ENCODE measurements around the gene NAGLU. TPM values are rescaled to one million over a fixed set of nuclear protein-coding genes. Genes with fewer than 3 reads are reported as not detected.

Gene NAGLU
- polyA plus RNA-seq, 1 of the 3 experiments (the other 2 are of a cell fraction) = 33.9 TPM

GRCh38 chr17:42502926-42503325 is 33.1 kb upstream of the NAGLU start:
- H3K9me2 ChIP-seq = no peaks in the 10 kb centered on the region
- H3K4me1 ChIP-seq (ENCODE audit: control insufficient read depth in 1 of 2, insufficient read depth in 2 of 2, low read depth in 1 of 2, low read length in 1 of 2) = no peaks in the 10 kb centered on the region; a peak in 1 of 4 replicates
- no peaks in the 10 kb centered on the region for H4K20me1 ChIP-seq (ENCODE audit: insufficient read depth)
- no peak overlapping the region for H2AFZ ChIP-seq (ENCODE audit: low read depth)
- TF ChIP-seq FOXJ3 (CRISPR knock-in tag; IDR thresholded peaks at IDR 0.05) (no peak), EZH2phosphoT487 (IDR thresholded peaks at IDR 0.05; ENCODE audit: borderline replicate concordance, low read depth) (no peak), GABPA (IDR thresholded peaks at IDR 0.05; ENCODE audit: low read depth) (no peak)
- peak overlapping the region in 1 of 2 experiments; percentile 28; a peak in 1 of 4 replicates for H3K27ac ChIP-seq (ENCODE audit: low read depth in 2 of 2, low read length in 1 of 2)
- no peak for DNase-seq
- ChIA-PET CTCF (no interaction called here), POLR2A (no interaction called here)
- H3K9me3 ChIP-seq = no peaks in the 10 kb centered on the region
- H3K36me3 ChIP-seq (replicated peaks in 1 of 2; ENCODE audit: control insufficient read depth in 1 of 2, insufficient read depth in 2 of 2, low read length in 1 of 2) = peaks cover 35 to 51% of the 10 kb centered on the region in 2 experiments
- H3K27me3 ChIP-seq (ENCODE audit: insufficient read depth) = no peaks in the 10 kb centered on the region
- H3K4me2 ChIP-seq = no peak overlapping the region
- H3K79me2 ChIP-seq (ENCODE audit: insufficient read depth) = no peaks in the 10 kb centered on the region
- H3K9ac ChIP-seq = no peak overlapping the region
- WGBS (ENCODE audit: low lambda C conversion rate) = 94% methylated on average over 1 of the region's 1 CpG
- H3F3A ChIP-seq (replicated peaks; ENCODE audit: insufficient read depth) = no peaks in the 10 kb centered on the region
- H3K4me3 ChIP-seq (ENCODE audit: low read depth in 2 of 2, low read length in 1 of 2) = no peak overlapping the region

- Histone ChIP-seq H3K9me2 (no peaks in the 10 kb centered on the region), H3K9me3 (no peaks in the 10 kb centered on the region), H3K27ac (ENCODE audit: low read depth in 2 of 2, low read length in 1 of 2) (no peak overlapping the region), H4K20me1 (ENCODE audit: insufficient read depth) (no peaks in the 10 kb centered on the region), H3K4me2 (no peak overlapping the region), H3K79me2 (ENCODE audit: insufficient read depth) (no peaks in the 10 kb centered on the region), H3K4me1 (ENCODE audit: control insufficient read depth in 1 of 2, insufficient read depth in 2 of 2, low read depth in 1 of 2, low read length in 1 of 2) (no peaks in the 10 kb centered on the region; a peak in 1 of 4 replicates), H3K27me3 (ENCODE audit: insufficient read depth) (no peaks in the 10 kb centered on the region), H3K9ac (no peak overlapping the region), H3K36me3 (replicated peaks in 1 of 2; ENCODE audit: control insufficient read depth in 1 of 2, insufficient read depth in 2 of 2, low read length in 1 of 2) (peaks cover 10 to 50% of the 10 kb centered on the region in 2 experiments), H2AFZ (ENCODE audit: low read depth) (no peak overlapping the region), H3F3A (replicated peaks; ENCODE audit: insufficient read depth) (no peaks in the 10 kb centered on the region), H3K4me3 (ENCODE audit: low read depth in 2 of 2, low read length in 1 of 2) (no peak overlapping the region)
- DNase-seq = no peak
- 88% methylated on average over 4 of the region's 4 CpGs for WGBS (ENCODE audit: low lambda C conversion rate)
- CTCF ChIA-PET = interaction anchor here (0.9 to 3.8 kb wide), 4 partner anchors 10 to 101 kb away, joined by 3 to 22 read pairs (median 8); no protein-coding TSS in a partner anchor
- POLR2A ChIA-PET = interaction anchor here (0.5 kb wide), 1 partner anchor 16 kb away, joined by 3 read pairs; no protein-coding TSS in a partner anchor
- TF ChIP-seq PBX3 (IDR thresholded peaks at IDR 0.05) = no peak
These were observed 28.4 kb upstream of the NAGLU start for GRCh38 chr17:42507671-42508070.

- Histone ChIP-seq H3K27ac (ENCODE audit: low read depth in 2 of 2, low read length in 1 of 2) (no peak overlapping the region), H3K9ac (no peak overlapping the region), H2AFZ (ENCODE audit: low read depth) (no peak overlapping the region), H3F3A (replicated peaks; ENCODE audit: insufficient read depth) (no peaks in the 10 kb centered on the region), H3K9me2 (no peaks in the 10 kb centered on the region), H3K9me3 (no peaks in the 10 kb centered on the region), H3K4me3 (ENCODE audit: low read depth in 2 of 2, low read length in 1 of 2) (no peak overlapping the region), H3K4me1 (ENCODE audit: control insufficient read depth in 1 of 2, insufficient read depth in 2 of 2, low read depth in 1 of 2, low read length in 1 of 2) (no peaks in the 10 kb centered on the region), H3K27me3 (ENCODE audit: insufficient read depth) (no peaks in the 10 kb centered on the region), H3K36me3 (replicated peaks in 1 of 2; ENCODE audit: control insufficient read depth in 1 of 2, insufficient read depth in 2 of 2, low read length in 1 of 2) (peaks cover 4 to 41% of the 10 kb centered on the region in 2 experiments), H3K4me2 (no peak overlapping the region), H4K20me1 (ENCODE audit: insufficient read depth) (no peaks in the 10 kb centered on the region), H3K79me2 (ENCODE audit: insufficient read depth) (no peaks in the 10 kb centered on the region)
- TF ChIP-seq, protein P1, sequence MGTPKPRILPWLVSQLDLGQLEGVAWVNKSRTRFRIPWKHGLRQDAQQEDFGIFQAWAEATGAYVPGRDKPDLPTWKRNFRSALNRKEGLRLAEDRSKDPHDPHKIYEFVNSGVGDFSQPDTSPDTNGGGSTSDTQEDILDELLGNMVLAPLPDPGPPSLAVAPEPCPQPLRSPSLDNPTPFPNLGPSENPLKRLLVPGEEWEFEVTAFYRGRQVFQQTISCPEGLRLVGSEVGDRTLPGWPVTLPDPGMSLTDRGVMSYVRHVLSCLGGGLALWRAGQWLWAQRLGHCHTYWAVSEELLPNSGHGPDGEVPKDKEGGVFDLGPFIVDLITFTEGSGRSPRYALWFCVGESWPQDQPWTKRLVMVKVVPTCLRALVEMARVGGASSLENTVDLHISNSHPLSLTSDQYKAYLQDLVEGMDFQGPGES (IDR thresholded peaks at IDR 0.05; ENCODE audit: low read depth, low read length) = no peak
- TF ChIP-seq RFX5 (IDR thresholded peaks at IDR 0.05; ENCODE audit: low read length) = no peak
- TF ChIP-seq GATA2 (CRISPR knock-in tag; IDR thresholded peaks at IDR 0.05) = no peak
- WGBS (ENCODE audit: low lambda C conversion rate) = 88% methylated on average over 12 of the region's 12 CpGs
- DNase-seq = no peak
- POLR2A ChIA-PET = no interaction called here
- CTCF ChIA-PET = interaction anchor here (0.8 to 3.8 kb wide), 7 partner anchors 9 to 102 kb away, joined by 3 to 22 read pairs (median 3); no protein-coding TSS in a partner anchor
These were observed 27.4 kb upstream of the NAGLU start for GRCh38 chr17:42508426-42509165.
